ENCODE data around the gene TTC5.

DNA sequence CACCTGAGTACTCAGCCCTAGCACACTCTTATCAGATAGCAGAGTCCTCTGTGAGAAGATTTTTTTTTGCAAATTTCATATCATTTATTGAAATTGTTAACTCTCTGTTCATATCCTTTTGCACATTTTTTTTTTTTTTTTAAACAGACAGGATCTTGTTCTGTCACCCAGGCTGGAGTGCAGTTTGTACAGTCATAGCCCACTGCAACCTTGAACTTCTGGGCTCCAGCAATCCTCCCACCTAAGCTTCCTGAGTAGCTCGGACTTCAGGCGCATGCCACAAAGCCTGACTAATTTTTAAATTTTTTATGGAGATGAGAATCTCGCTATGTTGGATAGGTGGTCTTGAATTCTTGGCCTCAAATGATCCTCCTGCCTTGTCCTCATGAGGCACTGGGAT, 42.0 kb upstream of the TTC5 start:
- TF ChIP-seq EP300 (IDR thresholded peaks at IDR 0.05) (no peak), POLR2AphosphoS5 (IDR thresholded peaks at IDR 0.05) (no peak)
- TF ChIP-seq, protein P1, sequence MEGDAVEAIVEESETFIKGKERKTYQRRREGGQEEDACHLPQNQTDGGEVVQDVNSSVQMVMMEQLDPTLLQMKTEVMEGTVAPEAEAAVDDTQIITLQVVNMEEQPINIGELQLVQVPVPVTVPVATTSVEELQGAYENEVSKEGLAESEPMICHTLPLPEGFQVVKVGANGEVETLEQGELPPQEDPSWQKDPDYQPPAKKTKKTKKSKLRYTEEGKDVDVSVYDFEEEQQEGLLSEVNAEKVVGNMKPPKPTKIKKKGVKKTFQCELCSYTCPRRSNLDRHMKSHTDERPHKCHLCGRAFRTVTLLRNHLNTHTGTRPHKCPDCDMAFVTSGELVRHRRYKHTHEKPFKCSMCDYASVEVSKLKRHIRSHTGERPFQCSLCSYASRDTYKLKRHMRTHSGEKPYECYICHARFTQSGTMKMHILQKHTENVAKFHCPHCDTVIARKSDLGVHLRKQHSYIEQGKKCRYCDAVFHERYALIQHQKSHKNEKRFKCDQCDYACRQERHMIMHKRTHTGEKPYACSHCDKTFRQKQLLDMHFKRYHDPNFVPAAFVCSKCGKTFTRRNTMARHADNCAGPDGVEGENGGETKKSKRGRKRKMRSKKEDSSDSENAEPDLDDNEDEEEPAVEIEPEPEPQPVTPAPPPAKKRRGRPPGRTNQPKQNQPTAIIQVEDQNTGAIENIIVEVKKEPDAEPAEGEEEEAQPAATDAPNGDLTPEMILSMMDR (IDR thresholded peaks at IDR 0.05): no peak
